GM23338 (cell line): ENCODE data around the gene KCTD15. TPM values are rescaled to one million over a fixed set of nuclear protein-coding genes. Genes with fewer than 3 reads are reported as not detected.

Source experiments
- ATAC-seq: fragments of 200-7000 bp; cut with Tn5 transposase; 3 replicates; pipeline ENCODE4 v1.9.1; 2020
- DNase-seq: peaks from one replicate; pipeline ENCODE4 v3.0.0-alpha.2; 2015; ENCODE audit warnings: low spot score
- H2AFZ ChIP-seq: fragments of 200-600 bp; sonication (generic); 2 replicates; pipeline ENCODE4 v1.8.0; 2016; ENCODE audit warnings: antibody characterized with exemption, mild to moderate bottlenecking, moderate library complexity
- H3F3A ChIP-seq: fragments of 200-600 bp; sonication (generic); replicated peaks from 2 replicates; pipeline ENCODE4 v1.8.0; 2017; ENCODE audit warnings: antibody characterized with exemption, mixed run types, low read depth
- H3K27ac ChIP-seq: fragments of 200-600 bp; sonication (generic); 2 replicates; pipeline ENCODE4 v1.6.1; 2016; ENCODE audit warnings: low read depth
- H3K27me3 ChIP-seq: fragments of 200-600 bp; sonication (generic); 2 replicates; pipeline ENCODE4 v1.8.0; 2016; ENCODE audit warnings: mild to moderate bottlenecking, mixed run types, moderate library complexity; ENCODE audit not compliant: insufficient read depth
- H3K36me3 ChIP-seq: fragments of 200-600 bp; sonication (generic); 2 replicates; pipeline ENCODE4 v1.8.0; 2016; ENCODE audit warnings: mild to moderate bottlenecking; ENCODE audit not compliant: insufficient read depth
- H3K4me1 ChIP-seq: fragments of 200-600 bp; sonication (generic); 2 replicates; pipeline ENCODE4 v1.8.0; 2016; ENCODE audit warnings: mild to moderate bottlenecking, moderate library complexity; ENCODE audit not compliant: insufficient read depth
- H3K4me2 ChIP-seq: fragments of 200-600 bp; sonication (generic); 2 replicates; pipeline ENCODE4 v1.7.1; 2017; ENCODE audit warnings: mixed run types
- H3K4me3 ChIP-seq: fragments of 200-600 bp; sonication (generic); 2 replicates; pipeline ENCODE4 v1.6.1; 2016; ENCODE audit warnings: mixed run types
- H3K79me2 ChIP-seq: fragments of 200-600 bp; sonication (generic); replicated peaks from 2 replicates; pipeline ENCODE4 v1.8.0; 2017; ENCODE audit warnings: mild to moderate bottlenecking; ENCODE audit not compliant: insufficient read depth
- H3K9me2 ChIP-seq: fragments of 200-600 bp; sonication (generic); 2 replicates; pipeline ENCODE4 v1.8.0; 2017; ENCODE audit not compliant: insufficient read depth
- H4K20me1 ChIP-seq: fragments of 200-600 bp; sonication (generic); replicated peaks from 2 replicates; pipeline ENCODE4 v1.8.0; 2017; ENCODE audit warnings: mild to moderate bottlenecking; ENCODE audit not compliant: insufficient read depth
- H3K27ac Mint-ChIP-seq: 2 replicates; pipeline ENCODE4 v1.8.0; 2020; ENCODE audit warnings: inconsistent platforms, mild to moderate bottlenecking, moderate library complexity, mixed read lengths
- H3K27me3 Mint-ChIP-seq: 3 replicates; pipeline ENCODE4 v1.8.0; 2022; ENCODE audit warnings: low read depth, mild to moderate bottlenecking, moderate library complexity, mixed read lengths, inconsistent platforms; ENCODE audit not compliant: insufficient read depth, poor library complexity
- H3K36me3 Mint-ChIP-seq: 3 replicates; pipeline ENCODE4 v1.8.0; 2021; ENCODE audit warnings: low read depth, mild to moderate bottlenecking, inconsistent platforms, moderate library complexity, mixed read lengths
- H3K4me1 Mint-ChIP-seq: 3 replicates; pipeline ENCODE4 v1.8.0; 2020; ENCODE audit warnings: mild to moderate bottlenecking, inconsistent platforms, mixed read lengths
- H3K4me3 Mint-ChIP-seq: 3 replicates; pipeline ENCODE4 v1.8.0; 2021; ENCODE audit warnings: moderate library complexity, mild to moderate bottlenecking, inconsistent platforms, mixed read lengths
- H3K9me3 Mint-ChIP-seq: 3 replicates; pipeline ENCODE4 v1.8.0; 2020; ENCODE audit warnings: moderate library complexity, mild to moderate bottlenecking, inconsistent platforms, mixed read lengths
- EZH2 ChIP-seq: fragments of 200-600 bp; sonication (generic); IDR thresholded peaks from one replicate; pipeline ENCODE4 v1.8.0; 2017; ENCODE audit warnings: antibody characterized with exemption, mild to moderate bottlenecking, low read depth; ENCODE audit not compliant: unreplicated experiment
- NANOG ChIP-seq: IDR thresholded peaks from 2 replicates; pipeline ENCODE4 v1.6.1; 2016; ENCODE audit warnings: antibody characterized with exemption, borderline replicate concordance
- POLR2AphosphoS5 ChIP-seq: IDR thresholded peaks from 2 replicates; pipeline ENCODE4 v1.6.1; 2016; ENCODE audit warnings: antibody characterized with exemption, low read depth
- ZNF114 ChIP-seq: fragments of 250-450 bp; sonication (Bioruptor Pico); IDR thresholded peaks from 2 replicates; pipeline ENCODE4 v1.5.0; 2020; ENCODE audit warnings: mild to moderate bottlenecking, moderate library complexity
- polyA plus RNA-seq: library from polyadenylated mRNA; unstranded; fragments of >200 nt; fragmentation: Nextera tagmentation; extraction: Ambion mirVana; gene quantifications from 2 replicates; pipeline ENCODE4 v1.2.1, GENCODE V29; 2016
- total RNA-seq: library from RNA; depleted of rRNA; stranded (reverse); fragments of >200 nt; shearing (Covaris generic); gene quantifications from 2 replicates; pipeline ENCODE4 v1.2.3, GENCODE V29; 2014
- TF ChIP-seq, protein P1 (sequence below), 2 experiments: fragments of 200-600 bp in 1 of 2; sonication (generic) in 1 of 2; conservative IDR thresholded peaks; 2 replicates each; pipeline versions ENCODE4 v1.5.1 to v1.6.1; 2016 to 2017; ENCODE audit warnings: antibody characterized with exemption in 2 of 2, low read depth in 2 of 2, mild to moderate bottlenecking in 2 of 2, moderate library complexity in 1 of 2
- TF ChIP-seq, protein P2 (sequence below): fragments of 250-450 bp; sonication (Bioruptor Pico); IDR thresholded peaks from 2 replicates; pipeline ENCODE4 v1.5.0; 2020; ENCODE audit warnings: mild to moderate bottlenecking, moderate library complexity
- TF ChIP-seq, protein P3 (sequence below): IDR thresholded peaks from 2 replicates; pipeline ENCODE4 v1.6.1; 2016; ENCODE audit warnings: antibody characterized with exemption
- TF ChIP-seq, protein P4 (sequence below): IDR thresholded peaks from one replicate; pipeline ENCODE4 v1.6.1; 2018; ENCODE audit warnings: antibody characterized with exemption; ENCODE audit not compliant: unreplicated experiment

Gene KCTD15
- total and polyA plus RNA-seq, 2 experiments from 2014 or later, result 5.1 to 60.1 TPM

DNA sequence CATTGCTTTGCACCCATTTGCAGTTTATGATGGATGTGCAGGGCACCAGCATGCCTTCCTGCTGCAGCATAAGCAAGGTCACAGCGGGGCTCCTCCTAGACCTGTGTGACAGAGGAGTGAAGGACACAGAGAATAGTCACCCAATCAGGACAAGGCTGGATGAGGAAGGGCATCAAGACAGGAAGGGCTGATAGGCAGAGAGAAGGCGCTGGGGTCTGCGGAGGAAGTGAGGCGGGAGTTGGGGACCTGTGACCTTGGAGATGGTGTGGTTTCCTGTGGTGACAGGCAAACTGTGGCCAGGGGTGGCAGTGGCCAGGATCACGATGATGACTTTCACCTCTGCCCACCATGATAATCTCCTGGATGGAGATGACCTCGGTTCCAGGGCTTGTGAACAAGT is 16.4 kb upstream of the KCTD15 start:
- Histone ChIP-seq H3K27ac (no peak overlapping the region), H3K36me3 (no peaks in the 10 kb centered on the region), H3K79me2 (no peaks in the 10 kb centered on the region), H4K20me1 (no peaks in the 10 kb centered on the region), H2AFZ (no peak overlapping the region), H3K4me3 (no peak overlapping the region), H3K27me3 (peaks cover 5% of the 10 kb centered on the region; the same call in 1 of the 2 replicates), H3K9me2 (no peaks in the 10 kb centered on the region), H3F3A (no peaks in the 10 kb centered on the region), H3K4me2 (no peak overlapping the region), H3K4me1 (peaks cover 4% of the 10 kb centered on the region; the same call in 1 of the 2 replicates)
- DNase-seq, result no peak
- H3K27ac Mint-ChIP-seq, result no peak overlapping the region
- no peak overlapping the region for H3K4me3 Mint-ChIP-seq
- ATAC-seq, result no peak
- peaks cover 13% of the 10 kb centered on the region for H3K4me1 Mint-ChIP-seq
- TF ChIP-seq ZNF114 (no peak), EZH2 (no peak), POLR2AphosphoS5 (no peak)
- TF ChIP-seq, protein P1, sequence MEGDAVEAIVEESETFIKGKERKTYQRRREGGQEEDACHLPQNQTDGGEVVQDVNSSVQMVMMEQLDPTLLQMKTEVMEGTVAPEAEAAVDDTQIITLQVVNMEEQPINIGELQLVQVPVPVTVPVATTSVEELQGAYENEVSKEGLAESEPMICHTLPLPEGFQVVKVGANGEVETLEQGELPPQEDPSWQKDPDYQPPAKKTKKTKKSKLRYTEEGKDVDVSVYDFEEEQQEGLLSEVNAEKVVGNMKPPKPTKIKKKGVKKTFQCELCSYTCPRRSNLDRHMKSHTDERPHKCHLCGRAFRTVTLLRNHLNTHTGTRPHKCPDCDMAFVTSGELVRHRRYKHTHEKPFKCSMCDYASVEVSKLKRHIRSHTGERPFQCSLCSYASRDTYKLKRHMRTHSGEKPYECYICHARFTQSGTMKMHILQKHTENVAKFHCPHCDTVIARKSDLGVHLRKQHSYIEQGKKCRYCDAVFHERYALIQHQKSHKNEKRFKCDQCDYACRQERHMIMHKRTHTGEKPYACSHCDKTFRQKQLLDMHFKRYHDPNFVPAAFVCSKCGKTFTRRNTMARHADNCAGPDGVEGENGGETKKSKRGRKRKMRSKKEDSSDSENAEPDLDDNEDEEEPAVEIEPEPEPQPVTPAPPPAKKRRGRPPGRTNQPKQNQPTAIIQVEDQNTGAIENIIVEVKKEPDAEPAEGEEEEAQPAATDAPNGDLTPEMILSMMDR (conservative IDR thresholded peaks at IDR 0.05; ENCODE audit: low read depth in 2 of 2), result no peak
- peaks cover 21% of the 10 kb centered on the region for H3K27me3 Mint-ChIP-seq
- no peaks in the 10 kb centered on the region for H3K36me3 Mint-ChIP-seq
- peaks cover 4% of the 10 kb centered on the region; the same call in 2 of the 3 replicates for H3K9me3 Mint-ChIP-seq

DNA sequence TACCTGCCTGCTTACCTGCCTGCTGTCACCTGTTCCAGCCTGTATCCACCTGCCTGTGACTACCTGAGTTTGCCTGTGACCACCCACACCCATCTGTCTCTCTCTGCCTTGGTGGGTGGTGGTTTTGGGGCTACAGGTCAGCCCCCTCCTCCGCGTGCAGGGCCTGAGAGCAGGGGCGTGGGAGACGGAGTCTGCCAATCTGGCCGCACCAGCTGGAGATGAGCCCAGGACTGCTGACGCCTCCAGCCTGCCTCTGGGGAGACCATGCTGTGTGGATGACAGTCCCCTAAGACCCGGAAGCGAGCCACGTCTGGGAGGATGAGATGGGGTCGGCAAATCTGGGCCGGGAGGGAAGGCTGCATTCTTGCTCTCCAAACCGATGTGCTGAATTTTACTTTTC is 15.9 kb upstream of the KCTD15 start:
- H3K27me3 Mint-ChIP-seq, result peaks cover 18% of the 10 kb centered on the region
- peaks cover 4% of the 10 kb centered on the region; the same call in 2 of the 3 replicates for H3K9me3 Mint-ChIP-seq
- H3K36me3 Mint-ChIP-seq, result no peaks in the 10 kb centered on the region
- ATAC-seq (no peak), DNase-seq (no peak)
- no peak overlapping the region for H3K27ac ChIP-seq
- H3F3A ChIP-seq, result no peaks in the 10 kb centered on the region
- peaks cover 4% of the 10 kb centered on the region; the same call in 1 of the 2 replicates for H3K4me1 ChIP-seq
- peaks cover 13% of the 10 kb centered on the region for H3K4me1 Mint-ChIP-seq
- no peak overlapping the region for H3K4me2 ChIP-seq
- no peaks in the 10 kb centered on the region for H3K36me3 ChIP-seq
- no peaks in the 10 kb centered on the region for H3K79me2 ChIP-seq
- H4K20me1 ChIP-seq, result no peaks in the 10 kb centered on the region
- H2AFZ ChIP-seq, result no peak overlapping the region
- no peak overlapping the region for H3K4me3 ChIP-seq
- H3K4me3 Mint-ChIP-seq, result no peak overlapping the region
- no peak overlapping the region for H3K27ac Mint-ChIP-seq
- H3K9me2 ChIP-seq, result no peaks in the 10 kb centered on the region
- peaks cover 5% of the 10 kb centered on the region; the same call in 1 of the 2 replicates for H3K27me3 ChIP-seq
- TF ChIP-seq NANOG, result no peak
- TF ChIP-seq, protein P2, sequence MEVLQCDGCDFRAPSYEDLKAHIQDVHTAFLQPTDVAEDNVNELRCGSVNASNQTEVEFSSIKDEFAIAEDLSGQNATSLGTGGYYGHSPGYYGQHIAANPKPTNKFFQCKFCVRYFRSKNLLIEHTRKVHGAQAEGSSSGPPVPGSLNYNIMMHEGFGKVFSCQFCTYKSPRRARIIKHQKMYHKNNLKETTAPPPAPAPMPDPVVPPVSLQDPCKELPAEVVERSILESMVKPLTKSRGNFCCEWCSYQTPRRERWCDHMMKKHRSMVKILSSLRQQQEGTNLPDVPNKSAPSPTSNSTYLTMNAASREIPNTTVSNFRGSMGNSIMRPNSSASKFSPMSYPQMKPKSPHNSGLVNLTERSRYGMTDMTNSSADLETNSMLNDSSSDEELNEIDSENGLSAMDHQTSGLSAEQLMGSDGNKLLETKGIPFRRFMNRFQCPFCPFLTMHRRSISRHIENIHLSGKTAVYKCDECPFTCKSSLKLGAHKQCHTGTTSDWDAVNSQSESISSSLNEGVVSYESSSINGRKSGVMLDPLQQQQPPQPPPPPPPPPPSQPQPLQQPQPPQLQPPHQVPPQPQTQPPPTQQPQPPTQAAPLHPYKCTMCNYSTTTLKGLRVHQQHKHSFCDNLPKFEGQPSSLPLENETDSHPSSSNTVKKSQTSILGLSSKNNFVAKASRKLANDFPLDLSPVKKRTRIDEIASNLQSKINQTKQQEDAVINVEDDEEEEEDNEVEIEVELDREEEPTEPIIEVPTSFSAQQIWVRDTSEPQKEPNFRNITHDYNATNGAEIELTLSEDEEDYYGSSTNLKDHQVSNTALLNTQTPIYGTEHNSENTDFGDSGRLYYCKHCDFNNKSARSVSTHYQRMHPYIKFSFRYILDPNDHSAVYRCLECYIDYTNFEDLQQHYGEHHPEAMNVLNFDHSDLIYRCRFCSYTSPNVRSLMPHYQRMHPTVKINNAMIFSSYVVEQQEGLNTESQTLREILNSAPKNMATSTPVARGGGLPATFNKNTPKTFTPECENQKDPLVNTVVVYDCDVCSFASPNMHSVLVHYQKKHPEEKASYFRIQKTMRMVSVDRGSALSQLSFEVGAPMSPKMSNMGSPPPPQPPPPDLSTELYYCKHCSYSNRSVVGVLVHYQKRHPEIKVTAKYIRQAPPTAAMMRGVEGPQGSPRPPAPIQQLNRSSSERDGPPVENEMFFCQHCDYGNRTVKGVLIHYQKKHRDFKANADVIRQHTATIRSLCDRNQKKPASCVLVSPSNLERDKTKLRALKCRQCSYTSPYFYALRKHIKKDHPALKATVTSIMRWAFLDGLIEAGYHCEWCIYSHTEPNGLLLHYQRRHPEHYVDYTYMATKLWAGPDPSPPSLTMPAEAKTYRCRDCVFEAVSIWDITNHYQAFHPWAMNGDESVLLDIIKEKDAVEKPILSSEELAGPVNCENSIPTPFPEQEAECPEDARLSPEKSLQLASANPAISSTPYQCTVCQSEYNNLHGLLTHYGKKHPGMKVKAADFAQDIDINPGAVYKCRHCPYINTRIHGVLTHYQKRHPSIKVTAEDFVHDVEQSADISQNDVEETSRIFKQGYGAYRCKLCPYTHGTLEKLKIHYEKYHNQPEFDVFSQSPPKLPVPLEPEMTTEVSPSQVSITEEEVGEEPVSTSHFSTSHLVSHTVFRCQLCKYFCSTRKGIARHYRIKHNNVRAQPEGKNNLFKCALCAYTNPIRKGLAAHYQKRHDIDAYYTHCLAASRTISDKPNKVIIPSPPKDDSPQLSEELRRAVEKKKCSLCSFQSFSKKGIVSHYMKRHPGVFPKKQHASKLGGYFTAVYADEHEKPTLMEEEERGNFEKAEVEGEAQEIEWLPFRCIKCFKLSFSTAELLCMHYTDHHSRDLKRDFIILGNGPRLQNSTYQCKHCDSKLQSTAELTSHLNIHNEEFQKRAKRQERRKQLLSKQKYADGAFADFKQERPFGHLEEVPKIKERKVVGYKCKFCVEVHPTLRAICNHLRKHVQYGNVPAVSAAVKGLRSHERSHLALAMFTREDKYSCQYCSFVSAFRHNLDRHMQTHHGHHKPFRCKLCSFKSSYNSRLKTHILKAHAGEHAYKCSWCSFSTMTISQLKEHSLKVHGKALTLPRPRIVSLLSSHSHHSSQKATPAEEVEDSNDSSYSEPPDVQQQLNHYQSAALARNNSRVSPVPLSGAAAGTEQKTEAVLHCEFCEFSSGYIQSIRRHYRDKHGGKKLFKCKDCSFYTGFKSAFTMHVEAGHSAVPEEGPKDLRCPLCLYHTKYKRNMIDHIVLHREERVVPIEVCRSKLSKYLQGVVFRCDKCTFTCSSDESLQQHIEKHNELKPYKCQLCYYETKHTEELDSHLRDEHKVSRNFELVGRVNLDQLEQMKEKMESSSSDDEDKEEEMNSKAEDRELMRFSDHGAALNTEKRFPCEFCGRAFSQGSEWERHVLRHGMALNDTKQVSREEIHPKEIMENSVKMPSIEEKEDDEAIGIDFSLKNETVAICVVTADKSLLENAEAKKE (CRISPR knock-in tag), result no peak
- TF ChIP-seq, protein P3, sequence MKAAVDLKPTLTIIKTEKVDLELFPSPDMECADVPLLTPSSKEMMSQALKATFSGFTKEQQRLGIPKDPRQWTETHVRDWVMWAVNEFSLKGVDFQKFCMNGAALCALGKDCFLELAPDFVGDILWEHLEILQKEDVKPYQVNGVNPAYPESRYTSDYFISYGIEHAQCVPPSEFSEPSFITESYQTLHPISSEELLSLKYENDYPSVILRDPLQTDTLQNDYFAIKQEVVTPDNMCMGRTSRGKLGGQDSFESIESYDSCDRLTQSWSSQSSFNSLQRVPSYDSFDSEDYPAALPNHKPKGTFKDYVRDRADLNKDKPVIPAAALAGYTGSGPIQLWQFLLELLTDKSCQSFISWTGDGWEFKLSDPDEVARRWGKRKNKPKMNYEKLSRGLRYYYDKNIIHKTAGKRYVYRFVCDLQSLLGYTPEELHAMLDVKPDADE, result no peak
- TF ChIP-seq, protein P4, sequence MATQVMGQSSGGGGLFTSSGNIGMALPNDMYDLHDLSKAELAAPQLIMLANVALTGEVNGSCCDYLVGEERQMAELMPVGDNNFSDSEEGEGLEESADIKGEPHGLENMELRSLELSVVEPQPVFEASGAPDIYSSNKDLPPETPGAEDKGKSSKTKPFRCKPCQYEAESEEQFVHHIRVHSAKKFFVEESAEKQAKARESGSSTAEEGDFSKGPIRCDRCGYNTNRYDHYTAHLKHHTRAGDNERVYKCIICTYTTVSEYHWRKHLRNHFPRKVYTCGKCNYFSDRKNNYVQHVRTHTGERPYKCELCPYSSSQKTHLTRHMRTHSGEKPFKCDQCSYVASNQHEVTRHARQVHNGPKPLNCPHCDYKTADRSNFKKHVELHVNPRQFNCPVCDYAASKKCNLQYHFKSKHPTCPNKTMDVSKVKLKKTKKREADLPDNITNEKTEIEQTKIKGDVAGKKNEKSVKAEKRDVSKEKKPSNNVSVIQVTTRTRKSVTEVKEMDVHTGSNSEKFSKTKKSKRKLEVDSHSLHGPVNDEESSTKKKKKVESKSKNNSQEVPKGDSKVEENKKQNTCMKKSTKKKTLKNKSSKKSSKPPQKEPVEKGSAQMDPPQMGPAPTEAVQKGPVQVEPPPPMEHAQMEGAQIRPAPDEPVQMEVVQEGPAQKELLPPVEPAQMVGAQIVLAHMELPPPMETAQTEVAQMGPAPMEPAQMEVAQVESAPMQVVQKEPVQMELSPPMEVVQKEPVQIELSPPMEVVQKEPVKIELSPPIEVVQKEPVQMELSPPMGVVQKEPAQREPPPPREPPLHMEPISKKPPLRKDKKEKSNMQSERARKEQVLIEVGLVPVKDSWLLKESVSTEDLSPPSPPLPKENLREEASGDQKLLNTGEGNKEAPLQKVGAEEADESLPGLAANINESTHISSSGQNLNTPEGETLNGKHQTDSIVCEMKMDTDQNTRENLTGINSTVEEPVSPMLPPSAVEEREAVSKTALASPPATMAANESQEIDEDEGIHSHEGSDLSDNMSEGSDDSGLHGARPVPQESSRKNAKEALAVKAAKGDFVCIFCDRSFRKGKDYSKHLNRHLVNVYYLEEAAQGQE, result no peak
